GM15510 (cell line): Measurements from ENCODE around the gene TIMM22.

ENCODE experiments used
- POLR2A ChIP-seq: IDR thresholded peaks from 3 replicates; pipeline ENCODE4 v1.6.1; 2011; ENCODE audit warnings: borderline replicate concordance; ENCODE audit not compliant: insufficient read length; ENCODE audit errors: extremely low read depth

Gene TIMM22

GRCh38 chr17:968812-969730 lies 27.9 kb upstream of the TIMM22 start:
- no peak for TF ChIP-seq POLR2A

GRCh38 chr17:969811-970355 lies 27.0 kb upstream of the TIMM22 start:
- TF ChIP-seq POLR2A, result no peak

GRCh38 chr17:970364-970763 lies 26.6 kb upstream of the TIMM22 start:
- TF ChIP-seq POLR2A, result no peak

- no peak for TF ChIP-seq POLR2A
These were observed 23.9 kb upstream of the TIMM22 start for GRCh38 chr17:973053-973452.

- no peak for TF ChIP-seq POLR2A
These were observed 21.5 kb upstream of the TIMM22 start for GRCh38 chr17:975371-975915.

GRCh38 chr17:976312-976711 lies 20.6 kb upstream of the TIMM22 start:
- no peak for TF ChIP-seq POLR2A

GRCh38 chr17:977166-977565 lies 19.8 kb upstream of the TIMM22 start:
- no peak for TF ChIP-seq POLR2A

GRCh38 chr17:978103-979093 lies 18.5 kb upstream of the TIMM22 start:
- TF ChIP-seq POLR2A, result no peak

GRCh38 chr17:979212-979538 lies 17.8 kb upstream of the TIMM22 start:
- TF ChIP-seq POLR2A, result no peak

GRCh38 chr17:979539-980405 lies 17.2 kb upstream of the TIMM22 start, which contains the start of gene NXN:
TSS of gene NXN (minus strand) at chr17:979776.
- no peak for TF ChIP-seq POLR2A

- no peak for TF ChIP-seq POLR2A
These were observed 16.3 kb upstream of the TIMM22 start for GRCh38 chr17:980406-981291.

- no peak for TF ChIP-seq POLR2A
These were observed 15.7 kb upstream of the TIMM22 start for GRCh38 chr17:981292-981658.

GRCh38 chr17:983921-984320 lies 13.0 kb upstream of the TIMM22 start:
- no peak for TF ChIP-seq POLR2A
